Endodermal cell (in vitro differentiated cells): Measurements from ENCODE around the gene CAPN5. TPM values are rescaled to one million over a fixed set of nuclear protein-coding genes. Genes with fewer than 3 reads are reported as not detected.

Experiments used
- DNase-seq: peaks from one replicate; pipeline ENCODE4 v3.0.0-alpha.2; 2017
- H3K27ac ChIP-seq: 2 replicates; pipeline ENCODE4 v1.5.1; 2013; ENCODE audit warnings: mild to moderate bottlenecking, low read depth, low read length, moderate library complexity
- H3K27me3 ChIP-seq: 2 replicates; pipeline ENCODE4 v1.6.1; 2013; ENCODE audit warnings: mild to moderate bottlenecking, low read length, moderate library complexity; ENCODE audit not compliant: insufficient read depth, control insufficient read depth, poor library complexity, severe bottlenecking
- H3K36me3 ChIP-seq: 2 replicates; pipeline ENCODE4 v1.7.0; 2013; ENCODE audit warnings: mild to moderate bottlenecking, low read length, moderate library complexity; ENCODE audit not compliant: control insufficient read depth, insufficient read depth
- H3K4me1 ChIP-seq: one replicate; pipeline ENCODE4 v1.7.0; 2013; ENCODE audit warnings: low read length; ENCODE audit not compliant: control insufficient read depth, insufficient read depth
- H3K4me3 ChIP-seq: 2 replicates; pipeline ENCODE4 v1.5.1; 2013; ENCODE audit warnings: mild to moderate bottlenecking, low read length, moderate library complexity
- H3K9ac ChIP-seq: 2 replicates; pipeline ENCODE4 v1.6.1; 2013; ENCODE audit warnings: mild to moderate bottlenecking, low read length, moderate library complexity; ENCODE audit not compliant: poor library complexity, severe bottlenecking; ENCODE audit errors: extremely low read depth
- H3K9me3 ChIP-seq: 2 replicates; pipeline ENCODE4 v1.6.1; 2013; ENCODE audit warnings: mild to moderate bottlenecking, low read length, moderate library complexity; ENCODE audit not compliant: control insufficient read depth
- H3K27ac Mint-ChIP-seq: 2 replicates; pipeline ENCODE4 v1.8.0; 2020; ENCODE audit warnings: mixed read lengths
- H3K27me3 Mint-ChIP-seq: 2 replicates; pipeline ENCODE4 v1.8.0; 2021; ENCODE audit warnings: mild to moderate bottlenecking, mixed read lengths; ENCODE audit not compliant: insufficient read depth
- H3K36me3 Mint-ChIP-seq: 2 replicates; pipeline ENCODE4 v1.8.0; 2020; ENCODE audit warnings: low read depth, mixed read lengths
- H3K4me1 Mint-ChIP-seq: 2 replicates; pipeline ENCODE4 v1.8.0; 2020; ENCODE audit warnings: mixed read lengths
- H3K4me3 Mint-ChIP-seq: 2 replicates; pipeline ENCODE4 v1.8.0; 2020; ENCODE audit warnings: mild to moderate bottlenecking, moderate library complexity, mixed read lengths
- H3K9me3 Mint-ChIP-seq: 2 replicates; pipeline ENCODE4 v1.8.0; 2020; ENCODE audit warnings: mild to moderate bottlenecking, mixed read lengths
- WGBS, 2 experiments: methylation state at CpG; one replicate each; pipeline versions ENCODE4 v1.1.5 to v1.1.7; 2013; ENCODE audit warnings: missing lambda C conversion rate in 2 of 2, mixed read lengths in 1 of 2; ENCODE audit not compliant: insufficient coverage in 1 of 2, insufficient read length in 1 of 2; 5-methylcytosine and 5-hydroxymethylcytosine counted together
- total RNA-seq, 2 donors: library from RNA; stranded (reverse); fragmentation: NEBNext Ultra II Directional in 1 of 2; extraction: Animal tissue kit (Norgen Biotek cat#: 25700) in 1 of 2; gene quantifications; 2 replicates in 1 of 2; 3 replicates in 1 of 2; pipeline ENCODE4 v1.2.1, GENCODE V29; 2021
- TF ChIP-seq, protein P1 (sequence below): fragments of 200-600 bp; sonication (generic); conservative IDR thresholded peaks from 2 replicates; pipeline ENCODE4 v1.5.0; 2021; ENCODE audit warnings: antibody characterized with exemption, mild to moderate bottlenecking

CAPN5 gene
- total RNA-seq, 2 donors from 2014 or later: 17.5 to 21.5 TPM

DNA sequence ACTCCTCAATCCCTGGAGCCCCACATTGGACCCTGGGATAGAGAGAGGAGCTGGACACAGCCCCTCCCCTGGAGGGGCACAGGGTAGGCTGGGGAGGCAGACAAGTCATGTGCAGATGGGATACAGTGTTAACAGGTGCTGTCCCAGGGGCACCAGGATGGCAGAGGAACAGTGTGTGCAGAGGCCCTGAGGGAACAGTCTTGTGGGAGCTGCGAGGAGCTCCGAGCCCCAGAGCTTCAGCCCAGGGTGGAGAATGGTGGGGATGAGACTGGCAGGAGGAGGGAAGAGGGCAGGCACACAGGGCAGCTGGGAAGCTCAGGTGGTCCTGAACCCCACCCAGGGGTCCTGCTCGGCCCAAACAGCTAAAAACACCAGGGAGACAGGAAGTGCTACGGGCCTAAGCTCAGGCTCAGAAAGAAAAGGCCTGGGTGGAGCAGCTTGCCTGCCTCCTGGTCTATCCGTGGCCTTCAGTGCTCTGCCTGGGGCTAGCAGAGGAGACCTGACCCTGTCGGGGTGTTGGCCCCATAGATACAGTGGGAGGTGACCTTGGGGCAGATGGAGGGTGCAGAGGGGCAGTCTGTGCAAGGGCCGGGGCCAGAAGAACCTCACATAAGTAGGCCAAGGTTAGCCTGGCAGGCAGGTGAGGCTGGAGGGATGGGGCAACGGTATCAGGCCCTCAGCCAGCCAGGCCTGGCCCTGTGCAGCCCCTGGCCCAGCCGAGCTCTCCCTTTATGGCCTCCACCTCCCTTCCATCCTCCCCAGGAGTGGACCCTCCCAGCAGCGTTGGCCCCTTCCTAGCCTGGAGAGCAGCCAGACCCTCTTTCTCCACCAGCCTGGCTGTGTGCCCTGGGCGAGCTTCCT lies 15.4 kb downstream of the CAPN5 start:
- H3K27ac Mint-ChIP-seq: peak overlapping the region; percentile 50
- H3K9me3 Mint-ChIP-seq: peaks cover 6% of the 10 kb centered on the region
- H3K9ac ChIP-seq: no peak overlapping the region

GRCh38 chr11:77082838-77083565 lies 16.2 kb downstream of the CAPN5 start:
- Histone ChIP-seq H3K9ac (no peak overlapping the region), H3K36me3 (no peaks in the 10 kb centered on the region), H3K27ac (no peak overlapping the region), H3K4me1 (no peaks in the 10 kb centered on the region), H3K9me3 (peaks cover 10% of the 10 kb centered on the region), H3K4me3 (no peak overlapping the region), H3K27me3 (no peaks in the 10 kb centered on the region)
- Mint-ChIP-seq H3K27me3 (no peaks in the 10 kb centered on the region), H3K4me3 (no peak overlapping the region), H3K4me1 (no peaks in the 10 kb centered on the region), H3K27ac (no peak overlapping the region), H3K36me3 (peaks cover 5% of the 10 kb centered on the region), H3K9me3 (peaks cover 5% of the 10 kb centered on the region)
- DNase-seq: no peak
- WGBS, 2 experiments: 86 to 95% methylated on average over 8 to 15 of the region's 15 CpGs
- TF ChIP-seq, protein P1, sequence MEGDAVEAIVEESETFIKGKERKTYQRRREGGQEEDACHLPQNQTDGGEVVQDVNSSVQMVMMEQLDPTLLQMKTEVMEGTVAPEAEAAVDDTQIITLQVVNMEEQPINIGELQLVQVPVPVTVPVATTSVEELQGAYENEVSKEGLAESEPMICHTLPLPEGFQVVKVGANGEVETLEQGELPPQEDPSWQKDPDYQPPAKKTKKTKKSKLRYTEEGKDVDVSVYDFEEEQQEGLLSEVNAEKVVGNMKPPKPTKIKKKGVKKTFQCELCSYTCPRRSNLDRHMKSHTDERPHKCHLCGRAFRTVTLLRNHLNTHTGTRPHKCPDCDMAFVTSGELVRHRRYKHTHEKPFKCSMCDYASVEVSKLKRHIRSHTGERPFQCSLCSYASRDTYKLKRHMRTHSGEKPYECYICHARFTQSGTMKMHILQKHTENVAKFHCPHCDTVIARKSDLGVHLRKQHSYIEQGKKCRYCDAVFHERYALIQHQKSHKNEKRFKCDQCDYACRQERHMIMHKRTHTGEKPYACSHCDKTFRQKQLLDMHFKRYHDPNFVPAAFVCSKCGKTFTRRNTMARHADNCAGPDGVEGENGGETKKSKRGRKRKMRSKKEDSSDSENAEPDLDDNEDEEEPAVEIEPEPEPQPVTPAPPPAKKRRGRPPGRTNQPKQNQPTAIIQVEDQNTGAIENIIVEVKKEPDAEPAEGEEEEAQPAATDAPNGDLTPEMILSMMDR: no peak

More for the DNA sequence above, 15.4 kb downstream of the CAPN5 start:
- WGBS, 2 experiments: 85 to 87% methylated on average over 2 to 11 of the region's 11 CpGs
- H3K27ac ChIP-seq: no peak overlapping the region
- no peaks in the 10 kb centered on the region for H3K27me3 ChIP-seq
- H3K36me3 ChIP-seq: no peaks in the 10 kb centered on the region
- Mint-ChIP-seq H3K4me3 (no peak overlapping the region), H3K27me3 (no peaks in the 10 kb centered on the region), H3K4me1 (no peaks in the 10 kb centered on the region), H3K36me3 (peaks cover 4% of the 10 kb centered on the region)
- H3K4me3 ChIP-seq: no peak overlapping the region
- H3K9me3 ChIP-seq: peaks cover 10% of the 10 kb centered on the region
- H3K4me1 ChIP-seq: no peaks in the 10 kb centered on the region
- DNase-seq: no peak
- TF ChIP-seq, protein P1: no peak

GRCh38 chr11:77083566-77084245 lies 16.9 kb downstream of the CAPN5 start:
- no peak overlapping the region for H3K4me3 ChIP-seq
- peak overlapping the region; percentile 29 for H3K27ac Mint-ChIP-seq
- H3K27me3 ChIP-seq: no peaks in the 10 kb centered on the region
- no peak overlapping the region for H3K4me3 Mint-ChIP-seq
- H3K9ac ChIP-seq: no peak overlapping the region
- no peaks in the 10 kb centered on the region for H3K27me3 Mint-ChIP-seq
- H3K27ac ChIP-seq: no peak overlapping the region
- H3K36me3 Mint-ChIP-seq: peaks cover 2% of the 10 kb centered on the region
- H3K9me3 ChIP-seq: peaks cover 4% of the 10 kb centered on the region
- 92 to 95% methylated on average over 7 to 12 of the region's 12 CpGs for WGBS, 2 experiments
- H3K4me1 ChIP-seq: no peaks in the 10 kb centered on the region
- no peaks in the 10 kb centered on the region for H3K36me3 ChIP-seq
- no peaks in the 10 kb centered on the region for H3K9me3 Mint-ChIP-seq
- DNase-seq: no peak
- no peaks in the 10 kb centered on the region for H3K4me1 Mint-ChIP-seq
- TF ChIP-seq, protein P1: no peak
